CD4-positive, alpha-beta memory T cell (primary cell): Measurements from ENCODE around the gene B4GALNT2. TPM values are rescaled to one million over a fixed set of nuclear protein-coding genes. Genes with fewer than 3 reads are reported as not detected.
A peak's percentile ranks its signal among the peaks of the same experiment; 100 is the strongest.

Source experiments
- CTCF ChIA-PET: fragments of 350-600 bp; sonication (Branson Sonifier 250); formaldehyde crosslinking; loops from one replicate; lab custom pipeline; 2021; ENCODE audit warnings: inconsistent platforms; ENCODE audit not compliant: partially characterized antibody; lab: Charles Lee
- POLR2A ChIA-PET: fragments of 350-600 bp; sonication (Branson Sonifier 250); formaldehyde crosslinking; loops from one replicate; lab custom pipeline; 2021; ENCODE audit not compliant: partially characterized antibody; lab: Charles Lee
- DNase-seq, 5 donors: peaks; one replicate each; pipeline versions ENCODE4 v3.0.0 to v3.0.0-alpha.2; 2020 to 2022; ENCODE audit warnings: mixed read lengths in 1 of 5
- H3K27ac ChIP-seq: one replicate; pipeline ENCODE4 v1.7.0; 2013; ENCODE audit warnings: low read depth, low read length
- H3K27me3 ChIP-seq: 2 replicates; pipeline ENCODE4 v1.7.0; 2013; ENCODE audit warnings: mild to moderate bottlenecking, low read length, moderate library complexity; ENCODE audit not compliant: insufficient read depth
- H3K36me3 ChIP-seq: 2 replicates; pipeline ENCODE4 v1.7.0; 2013; ENCODE audit warnings: mild to moderate bottlenecking, low read length, moderate library complexity; ENCODE audit not compliant: insufficient read depth
- H3K4me1 ChIP-seq: 2 replicates; pipeline ENCODE4 v1.7.0; 2013; ENCODE audit warnings: mild to moderate bottlenecking, low read length, moderate library complexity; ENCODE audit not compliant: insufficient read depth
- H3K4me3 ChIP-seq, 2 donors: one replicate each; pipeline ENCODE4 v1.7.0; 2013; ENCODE audit warnings: low read length in 2 of 2, mild to moderate bottlenecking in 1 of 2
- H3K9me3 ChIP-seq, 2 donors: one replicate each; pipeline ENCODE4 v1.7.0; 2013; ENCODE audit warnings: low read length in 2 of 2, control low read depth in 1 of 2; ENCODE audit not compliant: control insufficient read depth in 1 of 2
- H3K27ac Mint-ChIP-seq, 7 donors: one replicate each; pipeline ENCODE4 v1.8.0; 2020 to 2021; ENCODE audit warnings: mixed read lengths in 7 of 7, mild to moderate bottlenecking in 6 of 7, inconsistent platforms in 3 of 7, moderate library complexity in 3 of 7
- H3K27me3 Mint-ChIP-seq, 2 donors: one replicate each; pipeline ENCODE4 v1.8.0; 2020 to 2021; ENCODE audit warnings: mixed read lengths in 2 of 2
- H3K36me3 Mint-ChIP-seq, 2 donors: one replicate each; pipeline ENCODE4 v1.8.0; 2020 to 2021; ENCODE audit warnings: mixed read lengths in 2 of 2, inconsistent platforms in 1 of 2, mild to moderate bottlenecking in 1 of 2
- H3K4me1 Mint-ChIP-seq, 4 donors: one replicate each; pipeline ENCODE4 v1.8.0; 2020 to 2021; ENCODE audit warnings: mixed read lengths in 4 of 4, mild to moderate bottlenecking in 1 of 4
- H3K4me3 Mint-ChIP-seq, 8 donors: one replicate each; pipeline ENCODE4 v1.8.0; 2020 to 2021; ENCODE audit warnings: mixed read lengths in 8 of 8, mild to moderate bottlenecking in 7 of 8, moderate library complexity in 6 of 8, inconsistent platforms in 3 of 8
- H3K9me3 Mint-ChIP-seq, 8 donors: one replicate each; pipeline ENCODE4 v1.8.0; 2020 to 2021; ENCODE audit warnings: mixed read lengths in 8 of 8, mild to moderate bottlenecking in 5 of 8, inconsistent platforms in 3 of 8, moderate library complexity in 1 of 8
- intact Hi-C: fragments of 100-400 bp; cut with micrococcal nuclease; formaldehyde crosslinking; loops from one replicate; pipeline ENCODE4 v1.15.1; 2023
- polyA plus RNA-seq, 2 donors: library from polyadenylated mRNA; unstranded; fragments of 300-500 nt; fragmentation: Illumina TruSeq; gene quantifications; one replicate each; pipeline ENCODE4 v1.2.3, GENCODE V29; 2021
- total RNA-seq, 2 experiments: library from RNA; stranded (reverse); gene quantifications; one replicate each; pipeline ENCODE4 v1.2.3, GENCODE V29; 2021

The B4GALNT2 gene
- total and polyA plus RNA-seq, 4 experiments from 2014 or later: 0.06 TPM; not detected in 2

GRCh38 chr17:49108318-49108717 is 24.3 kb upstream of the B4GALNT2 start:
- POLR2A ChIA-PET: no interaction called here
- Mint-ChIP-seq H3K4me3 (peak overlapping the region in 1 of 8 donors; percentile 30), H3K27me3 (peaks cover 6 to 8% of the 10 kb centered on the region in 2 donors), H3K27ac (no peak overlapping the region), H3K4me1 (peaks cover 0 to 3% (median 2%) of the 10 kb centered on the region in 4 donors), H3K9me3 (peaks cover 0 to 3% (median 0%) of the 10 kb centered on the region in 8 donors), H3K36me3 (no peaks in the 10 kb centered on the region)
- intact Hi-C loops: no loop called here
- Histone ChIP-seq H3K4me3 (no peak overlapping the region), H3K9me3 (no peaks in the 10 kb centered on the region), H3K27me3 (no peaks in the 10 kb centered on the region), H3K27ac (no peak overlapping the region), H3K4me1 (no peaks in the 10 kb centered on the region), H3K36me3 (no peaks in the 10 kb centered on the region)
- DNase-seq: no peak
- CTCF ChIA-PET: no interaction called here

DNA sequence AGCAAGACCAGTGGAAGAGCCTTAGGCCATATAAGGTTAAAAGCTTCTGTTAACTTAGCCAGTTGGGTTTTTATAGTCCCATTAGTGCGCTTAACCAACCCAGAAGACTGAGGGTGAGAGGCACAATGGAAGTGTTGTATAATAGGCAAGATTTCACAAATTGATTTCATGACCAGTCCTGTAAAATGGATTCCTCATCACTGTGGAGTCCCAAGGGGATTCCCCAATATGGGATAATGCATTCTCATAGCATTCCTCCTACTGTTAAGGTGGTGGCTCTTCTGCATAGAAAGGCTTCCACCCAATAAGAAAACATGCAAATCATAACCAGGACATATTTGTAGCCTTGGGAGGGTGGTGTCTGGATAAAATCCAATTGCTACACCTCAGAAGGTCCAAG is 22.1 kb upstream of the B4GALNT2 start:
- no peak overlapping the region for H3K27ac Mint-ChIP-seq
- Histone ChIP-seq H3K27ac (no peak overlapping the region), H3K36me3 (no peaks in the 10 kb centered on the region), H3K4me3 (no peak overlapping the region), H3K4me1 (no peaks in the 10 kb centered on the region), H3K27me3 (peaks cover 6% of the 10 kb centered on the region), H3K9me3 (no peaks in the 10 kb centered on the region)
- peaks cover 0 to 3% (median 0%) of the 10 kb centered on the region in 8 donors for H3K9me3 Mint-ChIP-seq
- ChIA-PET CTCF (no interaction called here), POLR2A (no interaction called here)
- H3K27me3 Mint-ChIP-seq: peaks cover 7 to 11% of the 10 kb centered on the region in 2 donors
- no peak for DNase-seq
- H3K4me1 Mint-ChIP-seq: peaks cover 0 to 3% (median 2%) of the 10 kb centered on the region in 4 donors
- no peak overlapping the region for H3K4me3 Mint-ChIP-seq
- H3K36me3 Mint-ChIP-seq: no peaks in the 10 kb centered on the region
- intact Hi-C loops: no loop called here

- no peaks in the 10 kb centered on the region for H3K9me3 ChIP-seq
- H3K4me3 Mint-ChIP-seq: no peak overlapping the region
Measured at GRCh38 chr17:49111934-49112333, 20.6 kb upstream of the B4GALNT2 start.

GRCh38 chr17:49112936-49113335 is 19.6 kb upstream of the B4GALNT2 start:
- Mint-ChIP-seq H3K27me3 (peaks cover 12 to 16% of the 10 kb centered on the region in 2 donors), H3K36me3 (no peaks in the 10 kb centered on the region), H3K27ac (no peak overlapping the region), H3K4me1 (peaks cover 0 to 3% (median under 1%) of the 10 kb centered on the region in 4 donors), H3K4me3 (no peak overlapping the region), H3K9me3 (peaks cover 0 to 3% (median under 1%) of the 10 kb centered on the region in 8 donors)
- H3K4me1 ChIP-seq: no peaks in the 10 kb centered on the region
- H3K27ac ChIP-seq: no peak overlapping the region
- POLR2A ChIA-PET: no interaction called here
- no peaks in the 10 kb centered on the region for H3K36me3 ChIP-seq
- intact Hi-C loops: no loop called here
- no peak for DNase-seq
- CTCF ChIA-PET: no interaction called here
- peaks cover 6% of the 10 kb centered on the region for H3K27me3 ChIP-seq
- H3K4me3 ChIP-seq: no peak overlapping the region
- no peaks in the 10 kb centered on the region for H3K9me3 ChIP-seq

More at GRCh38 chr17:49111934-49112333, 20.6 kb upstream of the B4GALNT2 start:
- Histone ChIP-seq H3K27me3 (peaks cover 6% of the 10 kb centered on the region), H3K36me3 (no peaks in the 10 kb centered on the region), H3K4me3 (no peak overlapping the region), H3K4me1 (no peaks in the 10 kb centered on the region), H3K27ac (no peak overlapping the region)
- H3K36me3 Mint-ChIP-seq: no peaks in the 10 kb centered on the region
- no peak overlapping the region for H3K27ac Mint-ChIP-seq
- intact Hi-C loops: no loop called here
- H3K27me3 Mint-ChIP-seq: peaks cover 12 to 16% of the 10 kb centered on the region in 2 donors
- H3K9me3 Mint-ChIP-seq: peaks cover 0 to 3% (median under 1%) of the 10 kb centered on the region in 8 donors
- POLR2A ChIA-PET: no interaction called here
- no peak for DNase-seq
- peaks cover 0 to 3% (median 2%) of the 10 kb centered on the region in 4 donors for H3K4me1 Mint-ChIP-seq
- CTCF ChIA-PET: no interaction called here

DNA sequence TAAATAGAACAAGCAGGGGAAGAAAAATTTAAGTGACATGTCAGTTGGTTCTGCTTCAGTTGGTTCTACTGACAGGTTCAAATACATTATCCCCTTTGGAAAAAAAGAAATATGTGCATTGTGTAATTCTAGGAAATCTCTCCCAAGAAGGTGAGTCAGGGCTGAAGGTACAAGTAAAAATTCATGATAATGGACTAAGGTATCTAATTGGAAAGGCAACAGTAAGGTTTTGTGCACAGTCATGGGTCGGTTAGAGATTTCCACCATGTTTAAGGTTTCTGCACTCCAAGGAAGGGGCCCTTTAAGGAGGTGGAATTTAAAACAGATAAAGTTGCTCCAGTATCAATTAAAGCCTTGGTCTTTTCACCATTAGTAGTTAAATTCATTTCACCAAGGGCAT is 17.9 kb upstream of the B4GALNT2 start:
- Mint-ChIP-seq H3K27me3 (peaks cover 15 to 21% of the 10 kb centered on the region in 2 donors), H3K4me3 (no peak overlapping the region), H3K9me3 (peaks cover 0 to 3% (median under 1%) of the 10 kb centered on the region in 8 donors), H3K4me1 (no peaks in the 10 kb centered on the region), H3K36me3 (no peaks in the 10 kb centered on the region), H3K27ac (no peak overlapping the region)
- intact Hi-C loops: no loop called here
- no peaks in the 10 kb centered on the region for H3K9me3 ChIP-seq
- ChIA-PET POLR2A (no interaction called here), CTCF (no interaction called here)
- peaks cover 6% of the 10 kb centered on the region for H3K27me3 ChIP-seq
- no peaks in the 10 kb centered on the region for H3K36me3 ChIP-seq
- no peak for DNase-seq
- no peak overlapping the region for H3K4me3 ChIP-seq
- no peak overlapping the region for H3K27ac ChIP-seq
- H3K4me1 ChIP-seq: no peaks in the 10 kb centered on the region

DNA sequence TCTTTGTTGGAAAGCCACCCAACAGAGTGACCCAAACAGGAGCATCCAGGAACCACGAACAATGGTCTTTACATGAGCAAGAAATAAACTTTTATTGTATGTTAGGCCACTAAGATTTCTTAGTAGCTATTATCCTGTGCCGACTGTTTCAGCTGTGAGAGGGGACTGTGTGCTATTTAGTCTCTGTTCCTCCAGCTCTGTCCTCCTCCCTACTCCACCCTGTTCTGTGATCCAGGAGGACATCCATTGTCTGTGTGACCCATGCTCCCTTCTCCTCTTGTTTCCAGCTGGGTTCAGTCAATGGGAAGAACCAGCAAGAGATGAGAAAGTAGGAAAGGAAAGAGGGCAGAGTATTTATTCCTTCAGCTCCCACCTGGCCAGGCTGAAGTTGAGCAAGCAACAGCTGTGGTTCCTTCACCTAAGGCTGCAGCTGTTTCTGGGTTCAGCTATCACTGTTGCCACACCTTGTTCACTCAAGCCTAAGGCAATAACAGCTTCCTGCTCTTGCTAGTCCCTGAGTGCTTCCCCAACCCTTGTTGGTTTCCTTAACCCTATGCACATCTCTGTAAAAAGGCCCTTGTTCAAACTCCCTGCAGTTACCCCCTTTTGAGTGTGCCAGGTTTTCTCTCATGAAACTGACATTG is 14.9 kb upstream of the B4GALNT2 start:
- Mint-ChIP-seq H3K27ac (no peak overlapping the region), H3K27me3 (peaks cover 25 to 33% of the 10 kb centered on the region in 2 donors), H3K4me1 (no peaks in the 10 kb centered on the region), H3K36me3 (no peaks in the 10 kb centered on the region), H3K4me3 (no peak overlapping the region), H3K9me3 (peaks cover 0 to 3% (median under 1%) of the 10 kb centered on the region in 8 donors)
- CTCF ChIA-PET: interaction anchor here (1.2 kb wide), 1 partner anchor 109 kb away, joined by 3 read pairs; no protein-coding TSS in a partner anchor
- Histone ChIP-seq H3K27ac (no peak overlapping the region), H3K4me1 (no peaks in the 10 kb centered on the region), H3K27me3 (peaks cover 10% of the 10 kb centered on the region), H3K9me3 (no peaks in the 10 kb centered on the region), H3K36me3 (no peaks in the 10 kb centered on the region), H3K4me3 (no peak overlapping the region)
- intact Hi-C loops: no loop called here
- POLR2A ChIA-PET: no interaction called here
- no peak for DNase-seq

DNA sequence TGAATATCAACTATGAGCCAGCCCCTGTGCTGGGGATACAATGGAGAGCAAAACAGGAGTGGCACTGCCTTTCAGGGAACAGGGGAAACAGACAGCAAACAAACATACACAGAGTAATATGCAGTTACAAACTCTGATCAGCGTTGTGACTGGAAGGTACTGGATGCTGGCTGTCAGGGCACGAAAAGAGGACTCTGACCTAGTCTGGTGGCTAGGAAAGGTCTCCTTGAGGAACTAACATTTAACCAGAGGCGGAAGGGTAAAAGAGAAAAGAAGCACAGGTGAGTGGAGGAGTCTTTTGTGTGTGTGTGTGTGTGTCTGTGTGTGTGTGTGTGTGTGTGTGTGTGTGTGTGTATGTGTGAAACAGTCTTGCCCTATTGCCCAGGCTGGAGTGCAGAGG is 12.4 kb upstream of the B4GALNT2 start:
- Mint-ChIP-seq H3K4me3 (no peak overlapping the region), H3K4me1 (no peaks in the 10 kb centered on the region), H3K27me3 (peaks cover 19 to 26% of the 10 kb centered on the region in 2 donors), H3K27ac (no peak overlapping the region), H3K9me3 (peaks cover 0 to 3% (median 0%) of the 10 kb centered on the region in 8 donors), H3K36me3 (no peaks in the 10 kb centered on the region)
- Histone ChIP-seq H3K36me3 (no peaks in the 10 kb centered on the region), H3K4me3 (no peak overlapping the region), H3K27ac (no peak overlapping the region), H3K4me1 (no peaks in the 10 kb centered on the region), H3K27me3 (peaks cover 4% of the 10 kb centered on the region), H3K9me3 (no peaks in the 10 kb centered on the region)
- ChIA-PET POLR2A (no interaction called here), CTCF (no interaction called here)
- intact Hi-C loops: no loop called here
- DNase-seq: no peak
